Measurements from ENCODE around the gene ATF6.

ATF6 gene

DNA sequence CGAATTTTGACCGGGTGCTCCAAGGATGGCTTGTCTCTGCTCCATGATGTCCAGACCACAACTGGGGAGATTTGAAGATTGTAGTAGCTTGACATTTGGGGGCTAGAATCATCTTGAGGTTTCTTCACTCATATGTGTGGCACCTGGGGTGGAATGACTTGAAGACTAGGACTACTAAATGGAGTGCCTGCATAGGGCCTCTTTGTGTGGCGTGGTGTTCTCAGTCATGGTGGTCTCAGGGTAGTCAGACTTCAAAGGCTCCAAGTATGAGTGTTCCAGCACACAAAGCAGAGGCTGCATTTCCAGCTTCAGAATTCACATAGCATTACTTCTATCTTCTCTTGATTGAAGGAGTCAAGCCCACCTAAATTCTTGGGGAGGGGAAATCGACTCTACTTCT, 16.8 kb downstream of the ATF6 start:
- TF ChIP-seq ZFX (IDR thresholded peaks at IDR 0.05) (no peak), CTCF (conservative IDR thresholded peaks at IDR 0.05) (no peak)
- no peak overlapping the region for H3K27ac ChIP-seq

DNA sequence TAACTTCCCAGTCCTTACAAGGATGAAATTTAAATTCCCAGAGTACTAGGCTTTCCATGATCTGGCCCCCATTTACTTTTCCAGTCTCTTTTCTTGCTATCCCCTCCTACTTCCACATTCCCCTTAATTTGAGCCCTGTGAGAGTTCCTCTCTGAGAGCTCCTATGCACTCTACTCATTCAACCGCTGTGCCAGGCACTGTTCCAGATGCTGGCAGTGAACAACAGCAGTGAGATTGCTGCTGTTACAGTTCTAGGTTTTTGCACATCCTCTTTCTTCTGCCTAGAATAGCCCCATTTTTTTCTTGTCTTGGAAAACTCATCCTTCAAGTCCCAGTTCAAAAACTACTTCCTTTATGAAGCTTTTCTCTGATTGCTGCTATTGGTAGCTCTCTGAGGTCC, 18.8 kb downstream of the ATF6 start:
- TF ChIP-seq ZFX (IDR thresholded peaks at IDR 0.05) (no peak), CTCF (conservative IDR thresholded peaks at IDR 0.05) (no peak)
- no peak overlapping the region for H3K27ac ChIP-seq

DNA sequence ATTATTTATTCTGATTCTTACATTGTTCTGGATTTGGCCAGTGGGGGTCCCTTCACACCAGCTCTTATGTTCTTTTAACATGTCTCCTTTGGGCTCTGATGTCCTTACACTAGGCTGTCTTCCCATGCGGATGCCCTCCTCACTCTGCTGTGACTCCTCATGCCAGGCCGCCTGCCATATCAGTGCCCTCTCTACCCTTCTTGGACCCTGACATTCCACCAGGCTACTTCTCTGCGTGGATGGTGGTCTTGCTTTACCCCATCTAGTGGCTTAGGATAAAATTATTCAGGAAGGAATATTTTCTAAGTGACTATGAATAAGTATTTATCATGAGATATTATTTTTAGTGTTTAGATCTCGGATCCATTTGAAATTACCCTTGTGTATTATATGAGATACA, 21.2 kb downstream of the ATF6 start:
- no peak overlapping the region for H3K27ac ChIP-seq
- TF ChIP-seq ZFX (IDR thresholded peaks at IDR 0.05): no peak
- TF ChIP-seq CTCF (conservative IDR thresholded peaks at IDR 0.05): peak; percentile 10

DNA sequence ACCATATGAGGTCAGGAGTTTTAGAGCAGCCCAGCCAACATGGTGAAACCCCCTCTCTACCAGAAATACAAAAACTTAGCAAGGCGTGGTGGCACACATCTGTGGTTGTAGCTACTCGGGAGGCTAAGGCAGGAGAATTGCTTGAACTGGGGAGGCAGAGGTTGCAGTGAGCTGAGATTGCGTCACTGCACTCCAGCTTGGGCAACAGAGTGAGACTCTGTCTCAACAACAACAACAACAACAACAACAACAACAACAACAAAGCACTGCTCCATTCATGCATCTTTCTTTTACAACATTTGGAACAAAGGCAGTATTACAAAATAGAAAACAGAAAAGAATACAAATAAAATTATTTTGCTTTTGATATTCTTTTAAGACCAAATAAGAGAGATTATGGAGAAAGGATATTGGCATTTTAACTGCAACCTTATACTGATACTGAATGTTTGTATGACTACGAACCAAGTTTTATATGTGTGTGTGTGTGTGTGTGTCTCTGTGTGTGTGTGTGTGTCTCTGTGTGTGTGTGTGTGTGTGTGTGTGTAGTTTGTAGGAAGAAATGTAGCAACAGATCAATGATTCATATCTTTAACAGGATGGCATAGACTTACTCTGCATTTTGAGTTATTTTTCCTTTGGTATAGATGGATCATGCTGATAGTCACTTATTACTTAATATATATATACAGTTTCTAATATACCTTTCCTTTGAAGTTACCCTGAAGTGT, 24.6 kb downstream of the ATF6 start:
- H3K27ac ChIP-seq: no peak overlapping the region
- TF ChIP-seq CTCF (conservative IDR thresholded peaks at IDR 0.05) (no peak), ZFX (IDR thresholded peaks at IDR 0.05) (no peak)

DNA sequence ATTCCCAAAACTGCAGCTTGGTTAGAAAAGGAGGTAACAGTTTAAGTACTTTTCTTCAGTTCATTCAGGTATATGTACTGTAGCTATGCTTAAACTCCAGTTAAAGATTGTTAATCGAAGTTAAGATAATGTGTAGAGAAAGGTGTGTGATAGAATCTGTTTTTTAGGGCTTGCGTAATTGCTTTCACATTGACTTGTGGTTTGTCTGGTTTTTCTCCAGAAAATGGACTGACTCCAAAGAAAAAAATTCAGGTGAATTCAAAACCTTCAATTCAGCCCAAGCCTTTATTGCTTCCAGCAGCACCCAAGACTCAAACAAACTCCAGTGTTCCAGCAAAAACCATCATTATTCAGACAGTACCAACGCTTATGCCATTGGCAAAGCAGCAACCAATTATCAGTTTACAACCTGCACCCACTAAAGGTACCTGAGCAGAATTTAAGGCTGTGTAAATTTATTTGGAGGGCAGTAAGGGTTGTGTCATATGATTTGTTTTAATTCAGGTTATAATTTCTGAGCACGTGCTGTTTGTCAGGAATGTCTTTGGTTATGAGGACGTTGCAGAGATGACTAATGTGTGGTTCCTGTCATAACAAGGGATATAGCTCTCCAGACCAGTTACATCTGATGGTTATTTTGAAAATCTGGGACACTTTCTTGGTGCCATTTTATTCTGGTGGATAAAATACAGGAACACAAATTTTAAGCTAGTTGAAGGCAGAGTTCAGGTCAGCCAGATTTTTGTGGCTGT, 26.0 kb downstream of the ATF6 start:
- H3K27ac ChIP-seq: no peak overlapping the region
- no peak for TF ChIP-seq CTCF (conservative IDR thresholded peaks at IDR 0.05)
- no peak for TF ChIP-seq ZFX (IDR thresholded peaks at IDR 0.05)

- peak; percentile 75 for TF ChIP-seq CTCF (conservative IDR thresholded peaks at IDR 0.05)
- TF ChIP-seq ZFX (IDR thresholded peaks at IDR 0.05): no peak
- H3K27ac ChIP-seq: no peak overlapping the region
Observed at GRCh38 chr1:161792740-161793139, 26.6 kb downstream of the ATF6 start.

- no peak for TF ChIP-seq CTCF (conservative IDR thresholded peaks at IDR 0.05)
- TF ChIP-seq ZFX (IDR thresholded peaks at IDR 0.05): no peak
Observed at GRCh38 chr1:161799792-161800191, 33.7 kb downstream of the ATF6 start.

More at GRCh38 chr1:161799792-161800191, 33.7 kb downstream of the ATF6 start:
- no peak overlapping the region for H3K27ac ChIP-seq

Measured in C4-2B (cell line).